HepG2 (cell line): ENCODE results near the gene PRSS22. TPM values are rescaled to one million over a fixed set of nuclear protein-coding genes. Genes with fewer than 3 reads are reported as not detected.

Experiments used
- AKAP8 ChIP-seq: sonication (generic); formaldehyde crosslinking; IDR thresholded peaks from 2 replicates; pipeline ENCODE4 v1.5.1; 2020; ENCODE audit warnings: mild to moderate bottlenecking, missing genetic modification reagents
- GABPA ChIP-seq, 2 experiments: IDR thresholded peaks; 2 replicates each; pipeline ENCODE4 v1.6.1; 2011 to 2016; ENCODE audit warnings: low read depth in 2 of 2, low read length in 1 of 2, missing biosample characterization in 1 of 2, missing genetic modification characterization in 1 of 2
- HNF4A ChIP-seq: sonication (generic); formaldehyde crosslinking; IDR thresholded peaks from 2 replicates; pipeline ENCODE4 v1.4.0; 2020; ENCODE audit warnings: missing genetic modification reagents
- IKZF5 ChIP-seq: IDR thresholded peaks from 2 replicates; pipeline ENCODE4 v1.6.1; 2018; ENCODE audit warnings: missing genetic modification reagents, mild to moderate bottlenecking, missing compliant biosample characterization
- MED1 ChIP-seq: sonication (generic); formaldehyde crosslinking; IDR thresholded peaks from 2 replicates; pipeline ENCODE4 v1.4.0; 2020; ENCODE audit warnings: missing genetic modification reagents
- MEIS1 ChIP-seq: sonication (generic); formaldehyde crosslinking; IDR thresholded peaks from 2 replicates; pipeline ENCODE4 v1.9.0; 2021; ENCODE audit warnings: mild to moderate bottlenecking, missing genetic modification reagents, moderate library complexity, borderline replicate concordance
- MEIS2 ChIP-seq: sonication (generic); formaldehyde crosslinking; IDR thresholded peaks from 2 replicates; pipeline ENCODE4 v1.9.0; 2021; ENCODE audit warnings: mild to moderate bottlenecking, missing genetic modification reagents
- MYNN ChIP-seq: sonication (generic); formaldehyde crosslinking; IDR thresholded peaks from 2 replicates; pipeline ENCODE4 v1.4.0; 2020; ENCODE audit warnings: mild to moderate bottlenecking, low read depth, missing genetic modification reagents
- NCOR1 ChIP-seq: fragments of 200-600 bp; sonication (generic); IDR thresholded peaks from 2 replicates; pipeline ENCODE4 v1.7.0; 2017; ENCODE audit warnings: antibody characterized with exemption, low read length, borderline replicate concordance
- POLR2G ChIP-seq: fragments of 200-400 bp; formaldehyde crosslinking; IDR thresholded peaks from 2 replicates; pipeline ENCODE4 v1.6.1; 2018; ENCODE audit warnings: mild to moderate bottlenecking, low read depth, low read length, moderate library complexity
- PRMT3 ChIP-seq: sonication (generic); formaldehyde crosslinking; IDR thresholded peaks from 2 replicates; pipeline ENCODE4 v1.8.1; 2022; ENCODE audit warnings: low read depth, mild to moderate bottlenecking, moderate library complexity, missing genetic modification reagents, borderline replicate concordance
- REPIN1 ChIP-seq: sonication (generic); formaldehyde crosslinking; IDR thresholded peaks from 2 replicates; pipeline ENCODE4 v1.8.0; 2022; ENCODE audit warnings: missing genetic modification reagents, low read depth, mild to moderate bottlenecking, borderline replicate concordance
- SMAD1 ChIP-seq: sonication (generic); formaldehyde crosslinking; IDR thresholded peaks from 2 replicates; pipeline ENCODE4 v1.4.0; 2020; ENCODE audit warnings: missing genetic modification reagents, low read depth, mild to moderate bottlenecking, borderline replicate concordance
- SMARCC2 ChIP-seq: fragments of 450-650 bp; IDR thresholded peaks from 2 replicates; pipeline ENCODE4 v1.6.1; 2017; ENCODE audit warnings: antibody characterized with exemption, mild to moderate bottlenecking
- STAT5B ChIP-seq: sonication (generic); formaldehyde crosslinking; IDR thresholded peaks from 2 replicates; pipeline ENCODE4 v1.4.0; 2020; ENCODE audit warnings: missing genetic modification reagents
- TP53 ChIP-seq: sonication (generic); formaldehyde crosslinking; conservative IDR thresholded peaks from 2 replicates; pipeline ENCODE4 v1.4.0; 2020; ENCODE audit warnings: missing genetic modification reagents
- ZBTB43 ChIP-seq: sonication (generic); formaldehyde crosslinking; conservative IDR thresholded peaks from 2 replicates; pipeline ENCODE4 v1.4.0; 2020; ENCODE audit warnings: missing genetic modification reagents
- ZNF10 ChIP-seq: sonication (generic); formaldehyde crosslinking; IDR thresholded peaks from 2 replicates; pipeline ENCODE4 v1.4.0; 2020; ENCODE audit warnings: mild to moderate bottlenecking, low read depth, missing genetic modification reagents, borderline replicate concordance
- ZNF124 ChIP-seq: sonication (generic); formaldehyde crosslinking; IDR thresholded peaks from 2 replicates; pipeline ENCODE4 v1.4.0; 2020; ENCODE audit warnings: missing genetic modification reagents
- ZNF138 ChIP-seq: sonication (generic); formaldehyde crosslinking; IDR thresholded peaks from 2 replicates; pipeline ENCODE4 v1.5.0; 2020; ENCODE audit warnings: mild to moderate bottlenecking, low read depth, missing genetic modification reagents
- ZNF746 ChIP-seq: sonication (generic); formaldehyde crosslinking; IDR thresholded peaks from 2 replicates; pipeline ENCODE4 v1.8.0; 2022; ENCODE audit warnings: mild to moderate bottlenecking, missing genetic modification reagents
- ZNF749 ChIP-seq: sonication (generic); formaldehyde crosslinking; IDR thresholded peaks from 2 replicates; pipeline ENCODE4 v1.8.0; 2022; ENCODE audit warnings: mild to moderate bottlenecking, missing genetic modification reagents, moderate library complexity, borderline replicate concordance
- ZNF784 ChIP-seq: sonication (generic); formaldehyde crosslinking; IDR thresholded peaks from 2 replicates; pipeline ENCODE4 v1.5.1; 2020; ENCODE audit warnings: missing genetic modification reagents, mild to moderate bottlenecking, borderline replicate concordance
- ZXDC ChIP-seq: sonication (generic); formaldehyde crosslinking; IDR thresholded peaks from 2 replicates; pipeline ENCODE4 v1.5.0; 2020; ENCODE audit warnings: mild to moderate bottlenecking, missing genetic modification reagents
- polyA plus RNA-seq, 8 experiments: library from polyadenylated mRNA; depleted of rRNA in 3 of 8; stranded (reverse) in 7 of 8; unstranded in 1 of 8; fragments of >200 nt; fragmentation: Illumina TruSeq in 4 of 8; extraction: Trizol in 4 of 8; gene quantifications; 2 replicates each; pipeline versions ENCODE4 v1.2.1 to v1.2.3, GENCODE V29; 2011 to 2016; ENCODE audit warnings: low read depth in 4 of 8, missing spikeins in 1 of 8, mixed read lengths in 1 of 8; ENCODE audit not compliant: insufficient read depth in 1 of 8
- total RNA-seq, 5 experiments: library from RNA; depleted of rRNA; stranded (reverse); fragments of >200 nt; fragmentation: Illumina TruSeq; extraction: Trizol; gene quantifications; 2 replicates each; pipeline ENCODE4 v1.2.3, GENCODE V29; 2016; ENCODE audit warnings: low read depth in 1 of 5

The PRSS22 gene
- total and polyA plus RNA-seq, 2 of the 13 experiments (the other 11 are each of a cell fraction or from before 2014, with no cell fraction given): 0.24 to 0.32 TPM

- no peak for TF ChIP-seq ZNF138
- TF ChIP-seq STAT5B (CRISPR knock-in tag): no peak
- no peak for TF ChIP-seq ZNF746 (CRISPR knock-in tag)
- TF ChIP-seq SMARCC2: no peak
- TF ChIP-seq ZXDC (CRISPR knock-in tag): 0 out of 2 replicates have a peak, but pooled peaks have one; percentile 42
- peak; percentile 67 for TF ChIP-seq MED1 (CRISPR knock-in tag)
- peak; percentile 60 for TF ChIP-seq GABPA (IDR thresholded peaks at IDR 0.05; ENCODE audit: low read depth, low read length)
- TF ChIP-seq GABPA (CRISPR knock-in tag; IDR thresholded peaks at IDR 0.05; ENCODE audit: low read depth): peak; percentile 66
- TF ChIP-seq TP53 (CRISPR knock-in tag): 0 out of 2 replicates have a peak, but pooled peaks have one; percentile 77
- TF ChIP-seq ZNF124 (CRISPR knock-in tag): peak; percentile 68; the same call in 1 of the 2 replicates
- TF ChIP-seq POLR2G: peak; percentile 99
- no peak for TF ChIP-seq ZNF784
- TF ChIP-seq ZBTB43: peak; percentile 73; the same call in 1 of the 2 replicates
- no peak for TF ChIP-seq REPIN1 (CRISPR knock-in tag)
- TF ChIP-seq SMAD1 (CRISPR knock-in tag): no peak
- TF ChIP-seq ZNF749: no peak
- no peak for TF ChIP-seq NCOR1
- no peak for TF ChIP-seq AKAP8 (CRISPR knock-in tag)
- TF ChIP-seq PRMT3: no peak
- peak; percentile 85 for TF ChIP-seq IKZF5
- TF ChIP-seq HNF4A (CRISPR knock-in tag): no peak
- TF ChIP-seq MEIS2 (CRISPR knock-in tag): peak; percentile 55; the same call in 1 of the 2 replicates
- no peak for TF ChIP-seq MYNN (CRISPR knock-in tag)
- TF ChIP-seq ZNF10: no peak
- peak; percentile 80; the same call in 1 of the 2 replicates for TF ChIP-seq MEIS1 (CRISPR knock-in tag)
Measured at GRCh38 chr16:2905241-2905987, 47.4 kb upstream of the PRSS22 start (continued).
